Stimulated activated CD4-positive, alpha-beta T cell treated with anti-CD3 and anti-CD28 coated beads, Interleukin-4, amount 100 ng/mL, for 1 hour (primary cell): Measurements from ENCODE around the gene CXCL12.

ENCODE experiments used
- DNase-seq: peaks from one replicate; pipeline ENCODE4 v3.0.0-alpha.2; 2020

The CXCL12 gene

DNA sequence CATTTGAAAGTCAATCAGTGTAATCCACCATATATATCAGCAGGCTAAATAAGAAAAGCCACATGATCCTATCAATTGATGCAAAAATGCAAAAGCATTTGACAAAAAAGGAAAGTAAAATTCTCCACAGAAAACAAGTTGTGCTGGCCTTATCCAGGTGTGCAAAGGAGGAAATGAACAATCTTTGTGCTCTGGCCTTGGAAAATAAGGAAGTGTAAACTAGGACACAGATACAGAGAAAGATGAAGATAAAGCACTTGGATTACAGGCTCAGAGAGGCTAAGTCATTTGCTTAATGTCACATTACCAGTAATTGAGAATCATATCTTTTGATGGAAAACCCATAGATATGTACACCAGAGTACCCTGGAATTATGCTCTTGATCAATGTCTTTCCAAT, 54.5 kb downstream of the CXCL12 start:
- no peak for DNase-seq

GRCh38 chr10:44327461-44327860, 57.4 kb downstream of the CXCL12 start:
- DNase-seq = no peak
